Neuron (in vitro differentiated cells): ENCODE data around the gene ARHGEF6.

Experiments
- H2AFZ ChIP-seq: one replicate; pipeline ENCODE4 v1.6.1; 2013; ENCODE audit warnings: low read depth, mild to moderate bottlenecking, inconsistent platforms, low read length, moderate library complexity
- H3K27me3 ChIP-seq: one replicate; pipeline ENCODE4 v1.6.1; 2013; ENCODE audit warnings: low read length; ENCODE audit not compliant: insufficient read depth
- H3K36me3 ChIP-seq: one replicate; pipeline ENCODE4 v1.6.1; 2013; ENCODE audit warnings: low read length; ENCODE audit not compliant: insufficient read depth
- H3K4me1 ChIP-seq: one replicate; pipeline ENCODE4 v1.6.1; 2013; ENCODE audit warnings: low read length; ENCODE audit not compliant: insufficient read depth
- H3K4me3 ChIP-seq: 2 replicates; pipeline ENCODE4 v1.5.1; 2013; ENCODE audit warnings: mild to moderate bottlenecking, low read length, moderate library complexity
- H3K9me3 ChIP-seq: one replicate; pipeline ENCODE4 v1.6.1; 2013; ENCODE audit warnings: low read length

The ARHGEF6 gene

DNA sequence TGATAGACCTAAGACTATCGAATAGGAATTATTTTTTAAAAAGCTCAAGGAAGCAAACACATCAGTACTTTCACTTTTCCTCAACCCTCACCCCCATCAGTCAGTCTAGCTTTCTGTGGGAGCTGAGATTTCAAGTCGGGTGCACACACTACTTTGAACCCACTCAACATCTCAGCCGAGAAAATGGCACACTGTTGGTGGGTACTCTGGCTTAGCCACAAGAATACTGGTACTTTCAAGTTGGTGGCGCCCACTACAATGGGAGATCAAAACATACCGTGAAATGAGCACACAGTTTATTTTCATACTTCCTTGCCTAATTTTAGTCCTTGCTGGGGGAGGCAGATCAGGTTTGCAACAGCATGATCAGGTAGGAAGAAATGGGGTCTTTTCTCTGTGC is 122.6 kb downstream of the ARHGEF6 start:
- Histone ChIP-seq H2AFZ (no peak overlapping the region), H3K4me1 (peaks cover 7% of the 10 kb centered on the region), H3K4me3 (no peak overlapping the region), H3K27me3 (peaks cover 27% of the 10 kb centered on the region), H3K9me3 (no peaks in the 10 kb centered on the region), H3K36me3 (no peaks in the 10 kb centered on the region)

DNA sequence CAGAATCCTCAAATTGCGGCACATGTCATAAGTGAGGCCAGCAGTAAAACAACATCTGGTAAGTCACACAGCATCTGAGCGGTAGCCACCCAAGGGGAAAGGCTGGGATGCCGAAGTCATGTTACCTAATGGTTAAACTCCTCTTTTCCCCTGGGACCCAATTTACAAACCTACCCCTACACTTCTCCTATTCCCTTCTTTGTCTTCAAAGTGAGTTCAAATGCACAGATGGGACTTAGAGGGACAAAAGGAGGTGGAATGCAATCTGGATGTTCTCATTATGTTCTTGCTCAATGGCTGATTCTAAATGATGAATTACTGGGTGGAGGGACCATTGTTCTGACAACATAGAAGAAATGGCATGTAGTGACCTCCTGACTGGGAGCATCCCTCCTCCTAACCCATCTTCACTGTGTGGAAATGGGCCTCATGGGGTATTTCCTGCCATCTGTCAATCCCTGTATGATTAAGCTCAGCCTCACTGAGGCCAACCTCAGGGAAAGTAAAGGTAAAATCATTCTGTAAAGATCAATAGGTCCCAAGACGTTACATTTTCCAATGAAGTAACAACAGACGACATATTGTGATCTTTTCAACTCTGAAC is 124.3 kb downstream of the ARHGEF6 start:
- H3K9me3 ChIP-seq, result no peaks in the 10 kb centered on the region
- no peak overlapping the region for H3K4me3 ChIP-seq
- peaks cover 7% of the 10 kb centered on the region for H3K4me1 ChIP-seq
- H2AFZ ChIP-seq, result no peak overlapping the region
- peaks cover 29% of the 10 kb centered on the region for H3K27me3 ChIP-seq
- no peaks in the 10 kb centered on the region for H3K36me3 ChIP-seq

DNA sequence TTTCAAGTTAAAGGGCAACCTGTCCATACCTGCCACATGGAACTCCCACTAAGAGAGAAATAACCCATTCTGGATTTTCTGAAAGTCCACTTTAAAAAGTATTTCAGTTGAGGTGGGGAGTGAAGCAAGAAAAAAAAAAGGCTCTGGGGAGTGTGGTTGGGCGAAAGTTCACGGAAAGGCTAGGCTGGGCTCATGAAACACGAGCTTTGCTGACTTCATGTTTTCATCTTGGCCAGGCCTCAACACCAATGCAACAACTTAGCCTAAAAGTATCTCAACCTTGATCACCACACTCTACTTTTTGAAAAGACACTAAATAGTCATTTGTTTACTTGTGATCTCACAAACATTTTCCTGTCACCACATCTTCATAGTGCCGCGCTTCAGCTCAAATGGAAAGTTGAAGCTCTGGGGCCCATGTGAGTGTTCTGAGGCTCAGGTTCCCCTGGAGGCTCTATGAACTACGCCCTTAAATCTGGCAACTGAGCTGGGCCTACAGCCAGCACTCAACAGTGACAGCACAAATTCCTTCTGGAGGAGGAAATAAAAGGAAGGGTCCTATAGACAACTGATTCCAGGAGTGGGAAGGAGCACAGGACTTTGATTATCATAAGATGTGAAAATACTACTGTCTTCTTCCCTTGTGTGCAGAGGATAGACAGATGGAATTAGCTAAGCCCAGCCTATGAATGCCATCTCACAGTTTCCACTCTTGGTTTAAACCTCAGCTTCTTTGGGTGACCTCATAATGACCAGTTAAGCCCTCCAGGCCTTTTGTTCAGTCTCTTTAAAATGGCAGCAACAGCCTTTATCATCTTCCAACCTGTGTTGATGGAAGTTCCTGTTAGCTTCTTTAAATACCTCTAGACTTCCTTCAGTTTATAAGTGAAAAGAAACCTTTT is 127.7 kb downstream of the ARHGEF6 start:
- H3K4me1 ChIP-seq, result peaks cover 7% of the 10 kb centered on the region
- H3K4me3 ChIP-seq, result no peak overlapping the region
- H3K27me3 ChIP-seq, result peaks cover 22% of the 10 kb centered on the region
- no peaks in the 10 kb centered on the region for H3K36me3 ChIP-seq
- H3K9me3 ChIP-seq, result no peaks in the 10 kb centered on the region
- H2AFZ ChIP-seq, result no peak overlapping the region

DNA sequence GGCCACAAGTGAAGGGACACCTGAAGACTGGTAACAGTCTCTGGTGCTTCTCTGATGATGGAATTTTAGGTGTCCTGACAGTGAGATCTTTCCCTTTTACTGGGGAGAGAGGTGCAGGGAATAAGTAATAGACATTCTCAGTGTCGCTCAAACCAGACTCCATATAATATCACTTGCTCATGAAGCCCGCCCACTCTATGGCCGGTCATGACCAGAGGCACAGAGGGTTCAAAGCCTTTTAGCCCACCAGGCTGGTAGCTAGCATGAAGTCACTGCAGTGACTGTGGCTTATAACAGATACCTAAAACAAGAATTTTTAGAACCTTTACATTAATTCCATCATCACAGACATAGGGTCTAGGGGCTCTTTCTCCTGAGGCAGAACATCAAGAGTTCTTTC is 129.9 kb downstream of the ARHGEF6 start:
- H3K4me3 ChIP-seq, result no peak overlapping the region
- peaks cover 27% of the 10 kb centered on the region for H3K27me3 ChIP-seq
- no peaks in the 10 kb centered on the region for H3K36me3 ChIP-seq
- no peak overlapping the region for H2AFZ ChIP-seq
- H3K4me1 ChIP-seq, result no peaks in the 10 kb centered on the region
- no peaks in the 10 kb centered on the region for H3K9me3 ChIP-seq

DNA sequence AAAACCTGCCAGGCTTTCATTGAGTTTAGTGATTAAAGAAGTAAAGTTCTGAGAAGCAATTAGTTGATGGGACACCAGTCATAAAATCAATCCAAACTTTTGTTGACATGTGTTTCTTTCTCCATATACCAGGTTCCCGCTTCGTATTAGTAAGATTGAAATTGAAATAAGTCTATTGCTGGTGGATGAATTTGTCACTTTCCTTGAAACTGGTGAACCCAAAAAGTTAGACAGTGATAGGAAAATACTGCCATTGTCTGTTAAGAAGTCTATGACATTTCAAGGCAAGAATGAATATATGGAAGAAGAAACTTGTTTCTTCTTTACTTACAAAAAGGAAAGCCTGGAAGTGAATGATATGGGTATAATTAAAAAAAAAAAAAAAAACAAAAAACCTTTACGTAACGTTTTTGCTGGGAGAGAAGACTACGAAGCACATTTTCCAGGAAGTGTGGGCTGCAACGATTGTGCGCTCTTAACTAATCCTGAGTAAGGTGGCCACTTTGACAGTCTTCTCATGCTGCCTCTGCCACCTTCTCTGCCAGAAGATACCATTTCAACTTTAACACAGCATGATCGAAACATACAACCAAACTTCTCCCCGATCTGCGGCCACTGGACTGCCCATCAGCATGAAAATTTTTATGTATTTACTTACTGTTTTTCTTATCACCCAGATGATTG is 132.9 kb downstream of the ARHGEF6 start, which contains the start of gene CD40LG:
Gene CD40LG, plus strand, starts transcription at position 482 of the 684 bp plus-strand sequence. Its CDS starts 91 bp downstream, at position 573.
- Histone ChIP-seq H3K4me1 (no peaks in the 10 kb centered on the region), H2AFZ (no peak within 1 kb of the TSS), H3K4me3 (no peak within 1 kb of the TSS), H3K27me3 (peaks cover 26% of the 10 kb centered on the region), H3K9me3 (no peaks in the 10 kb centered on the region), H3K36me3 (no peaks in the 10 kb centered on the region)

DNA sequence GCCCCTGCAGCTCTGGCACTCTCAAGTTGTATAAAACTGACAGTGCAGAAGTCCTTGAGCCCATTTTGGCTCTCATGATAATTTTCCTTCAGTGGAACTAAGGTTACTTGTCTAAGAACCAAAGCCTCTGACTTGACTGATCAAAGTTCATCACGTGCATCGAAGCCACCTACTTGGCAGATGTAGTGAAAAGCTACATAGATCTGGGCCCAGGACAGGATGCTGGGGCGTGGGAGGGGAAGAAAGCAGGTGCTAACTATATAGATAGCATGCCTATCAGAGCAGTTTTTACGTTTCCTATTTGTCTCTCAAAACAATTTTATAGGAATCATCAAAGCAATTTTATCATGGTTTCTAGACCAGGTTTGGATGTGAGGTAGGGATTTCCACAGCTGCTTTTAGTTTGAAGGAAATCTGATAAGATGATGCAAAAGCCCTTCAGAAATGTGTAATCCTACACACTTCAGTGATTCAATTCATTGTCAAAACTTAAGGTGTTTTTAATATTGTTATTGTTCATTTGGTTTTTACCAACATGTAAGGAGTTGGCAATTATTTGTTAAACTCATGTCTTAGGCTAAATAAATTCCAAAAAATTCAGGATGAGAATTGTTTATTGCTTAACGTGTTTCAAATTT is 134.0 kb downstream of the ARHGEF6 start:
- no peaks in the 10 kb centered on the region for H3K36me3 ChIP-seq
- H3K4me3 ChIP-seq, result no peak overlapping the region
- H3K27me3 ChIP-seq, result peaks cover 23% of the 10 kb centered on the region
- H3K9me3 ChIP-seq, result no peaks in the 10 kb centered on the region
- H3K4me1 ChIP-seq, result no peaks in the 10 kb centered on the region
- H2AFZ ChIP-seq, result no peak overlapping the region

DNA sequence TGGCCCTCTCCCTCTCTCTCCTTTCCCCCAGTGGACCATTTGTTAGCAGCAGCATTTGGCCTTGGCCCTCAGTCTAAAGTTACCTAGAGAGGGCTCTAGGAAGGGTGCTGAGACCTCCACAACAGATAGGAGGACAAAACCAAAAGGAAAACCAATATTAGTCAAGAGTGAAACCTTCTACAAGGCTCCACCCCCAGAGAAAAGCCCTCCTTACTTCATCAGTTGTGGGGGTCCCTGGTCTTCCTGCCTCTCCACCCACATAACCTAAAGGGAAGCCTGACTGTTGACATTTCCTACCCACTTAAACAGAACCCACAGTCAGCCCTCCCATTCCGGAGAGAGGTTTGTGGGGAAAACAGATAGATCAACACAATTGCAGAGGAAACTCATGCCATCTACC is 137.5 kb downstream of the ARHGEF6 start:
- H3K9me3 ChIP-seq, result no peaks in the 10 kb centered on the region
- no peak overlapping the region for H3K4me3 ChIP-seq
- H2AFZ ChIP-seq, result no peak overlapping the region
- H3K36me3 ChIP-seq, result no peaks in the 10 kb centered on the region
- H3K4me1 ChIP-seq, result no peaks in the 10 kb centered on the region
- H3K27me3 ChIP-seq, result peaks cover 22% of the 10 kb centered on the region

DNA sequence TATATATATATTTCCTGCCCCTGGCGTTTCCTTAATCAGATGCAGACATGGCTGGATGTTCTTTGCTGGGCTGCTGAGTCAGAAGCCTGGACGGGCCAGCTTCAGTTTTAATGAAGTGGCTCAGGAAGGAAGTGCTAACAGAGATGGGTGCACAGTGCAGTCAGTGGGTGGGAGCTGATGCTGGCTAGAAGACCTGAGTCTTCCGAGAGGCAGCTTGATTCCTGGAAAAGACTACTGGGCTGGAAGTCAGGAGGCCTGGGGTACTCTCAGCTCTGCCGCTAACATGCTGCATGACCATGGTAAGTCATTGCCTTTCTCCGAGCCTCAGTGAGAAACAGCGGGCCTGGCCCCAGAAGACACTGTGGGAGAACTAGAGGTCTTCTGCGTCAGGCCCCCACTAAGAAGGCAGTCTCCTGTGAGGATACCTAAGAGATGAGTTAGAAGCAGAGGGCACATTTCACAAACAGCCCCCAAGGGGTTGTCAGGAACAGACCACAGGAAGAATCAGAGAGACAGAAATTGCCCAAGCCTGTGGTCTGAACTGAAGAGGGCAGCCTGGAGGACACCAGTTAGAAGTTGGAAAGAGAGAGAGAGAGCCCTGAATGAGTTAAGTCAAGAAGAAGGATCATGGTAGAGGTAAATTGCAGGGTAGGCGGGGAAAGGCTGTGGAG is 141.1 kb downstream of the ARHGEF6 start:
- Histone ChIP-seq H3K4me3 (no peak overlapping the region), H3K9me3 (no peaks in the 10 kb centered on the region), H3K36me3 (no peaks in the 10 kb centered on the region), H2AFZ (no peak overlapping the region), H3K4me1 (no peaks in the 10 kb centered on the region), H3K27me3 (peaks cover 11% of the 10 kb centered on the region)

DNA sequence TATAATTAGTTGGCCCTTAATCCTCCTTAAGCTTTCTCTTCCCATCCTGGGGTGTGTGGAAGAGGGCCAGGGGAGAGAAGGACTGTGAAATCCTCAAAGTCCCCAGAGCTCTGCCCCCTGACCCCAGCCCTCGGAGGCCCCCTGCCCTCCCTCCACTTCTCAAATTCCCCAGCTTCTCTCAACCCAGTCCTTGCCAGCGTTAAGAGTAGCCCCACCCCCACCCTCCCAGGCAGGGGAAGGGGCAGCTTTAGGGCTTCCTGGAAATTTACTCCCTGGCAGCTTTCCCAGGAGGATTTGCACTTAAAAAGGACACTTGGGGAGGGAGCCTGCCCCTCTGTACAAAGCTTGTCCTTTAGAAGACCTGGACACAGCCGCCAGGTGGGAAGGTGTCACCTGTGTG is 144.6 kb downstream of the ARHGEF6 start:
- Histone ChIP-seq H3K36me3 (no peaks in the 10 kb centered on the region), H2AFZ (no peak overlapping the region), H3K27me3 (peaks cover 8% of the 10 kb centered on the region), H3K4me1 (no peaks in the 10 kb centered on the region), H3K9me3 (no peaks in the 10 kb centered on the region), H3K4me3 (no peak overlapping the region)

DNA sequence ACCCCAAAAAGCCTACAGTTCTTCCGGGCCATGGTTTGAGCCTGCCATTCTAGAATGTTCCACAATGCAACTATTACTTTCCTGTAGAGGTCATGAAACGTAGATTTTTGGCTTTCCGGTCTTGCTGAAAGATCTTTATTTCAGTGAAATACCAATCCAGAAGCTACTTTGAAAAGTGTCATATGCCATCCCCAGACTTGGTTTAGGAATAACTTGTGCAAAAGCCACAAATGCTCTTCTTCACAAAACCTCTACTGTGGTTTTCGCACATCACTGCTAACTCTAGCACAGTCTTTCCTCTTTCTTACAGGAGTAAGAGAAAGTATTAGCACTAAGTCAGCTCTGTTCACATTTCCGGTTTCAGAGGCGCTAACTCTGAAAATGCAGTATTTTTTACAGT is 145.5 kb downstream of the ARHGEF6 start:
- Histone ChIP-seq H3K9me3 (no peaks in the 10 kb centered on the region), H2AFZ (no peak overlapping the region), H3K4me3 (no peak overlapping the region), H3K27me3 (peaks cover 12% of the 10 kb centered on the region), H3K36me3 (no peaks in the 10 kb centered on the region), H3K4me1 (no peaks in the 10 kb centered on the region)

DNA sequence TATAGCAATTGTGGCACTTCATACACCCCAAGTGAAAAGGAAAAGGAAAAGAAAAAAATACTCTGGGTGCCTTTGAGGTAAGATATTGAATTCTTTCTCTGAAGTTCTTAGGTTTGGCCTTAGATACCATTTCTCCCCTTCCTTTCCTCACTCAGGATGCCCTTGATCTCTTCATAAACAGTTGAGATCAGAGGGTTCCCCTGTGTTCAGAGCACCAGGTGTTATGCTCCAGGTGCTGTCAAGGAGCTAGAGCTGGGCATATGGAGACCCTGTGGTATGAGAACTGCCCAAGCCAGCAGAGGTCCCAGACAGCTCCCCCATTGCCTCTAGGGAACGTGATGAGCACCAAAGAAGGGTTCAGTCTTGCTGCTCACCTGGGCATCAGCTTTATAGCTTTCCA is 149.9 kb downstream of the ARHGEF6 start:
- Histone ChIP-seq H2AFZ (no peak overlapping the region), H3K4me1 (no peaks in the 10 kb centered on the region), H3K4me3 (no peak overlapping the region), H3K27me3 (peaks cover 24% of the 10 kb centered on the region), H3K36me3 (no peaks in the 10 kb centered on the region), H3K9me3 (no peaks in the 10 kb centered on the region)

DNA sequence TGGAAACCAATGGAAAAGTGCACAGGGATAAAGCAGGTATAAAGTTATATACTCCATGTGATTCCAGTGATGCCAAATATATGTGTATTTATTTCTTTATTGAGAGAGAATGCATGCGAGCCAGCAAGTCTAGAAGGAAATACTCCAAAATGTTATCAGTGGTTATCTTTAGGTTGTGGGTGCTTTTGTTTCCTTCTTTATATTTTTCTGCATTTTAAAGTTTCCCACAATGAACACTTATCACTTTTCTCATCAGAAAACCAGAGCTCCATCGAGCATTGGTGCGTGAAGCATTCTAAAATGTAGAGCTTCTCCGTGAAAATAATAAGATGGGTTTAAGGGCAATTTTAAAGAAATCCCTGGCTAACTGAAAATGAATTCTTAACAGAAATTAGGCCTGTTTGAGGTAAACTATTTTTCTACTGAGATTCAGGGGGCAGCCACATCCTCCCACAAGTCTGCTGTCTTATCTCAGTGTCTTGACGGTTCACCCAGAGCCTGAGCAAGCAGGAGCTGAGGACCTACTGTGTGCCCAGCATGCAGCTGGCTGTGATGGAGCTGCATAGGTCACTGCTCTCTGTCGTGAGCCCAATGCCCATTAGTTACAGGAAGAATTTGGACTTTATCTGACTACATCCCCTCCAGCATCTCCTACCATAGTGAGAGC is 151.5 kb downstream of the ARHGEF6 start:
- Histone ChIP-seq H3K4me1 (no peaks in the 10 kb centered on the region), H3K27me3 (peaks cover 29% of the 10 kb centered on the region), H3K36me3 (no peaks in the 10 kb centered on the region), H3K4me3 (no peak overlapping the region), H2AFZ (no peak overlapping the region), H3K9me3 (no peaks in the 10 kb centered on the region)
